ENCODE results near the gene TNPO3.

TNPO3 gene

GRCh38 chr7:129014501-129015101, 40.3 kb downstream of the TNPO3 start:
- TF ChIP-seq, protein P1, sequence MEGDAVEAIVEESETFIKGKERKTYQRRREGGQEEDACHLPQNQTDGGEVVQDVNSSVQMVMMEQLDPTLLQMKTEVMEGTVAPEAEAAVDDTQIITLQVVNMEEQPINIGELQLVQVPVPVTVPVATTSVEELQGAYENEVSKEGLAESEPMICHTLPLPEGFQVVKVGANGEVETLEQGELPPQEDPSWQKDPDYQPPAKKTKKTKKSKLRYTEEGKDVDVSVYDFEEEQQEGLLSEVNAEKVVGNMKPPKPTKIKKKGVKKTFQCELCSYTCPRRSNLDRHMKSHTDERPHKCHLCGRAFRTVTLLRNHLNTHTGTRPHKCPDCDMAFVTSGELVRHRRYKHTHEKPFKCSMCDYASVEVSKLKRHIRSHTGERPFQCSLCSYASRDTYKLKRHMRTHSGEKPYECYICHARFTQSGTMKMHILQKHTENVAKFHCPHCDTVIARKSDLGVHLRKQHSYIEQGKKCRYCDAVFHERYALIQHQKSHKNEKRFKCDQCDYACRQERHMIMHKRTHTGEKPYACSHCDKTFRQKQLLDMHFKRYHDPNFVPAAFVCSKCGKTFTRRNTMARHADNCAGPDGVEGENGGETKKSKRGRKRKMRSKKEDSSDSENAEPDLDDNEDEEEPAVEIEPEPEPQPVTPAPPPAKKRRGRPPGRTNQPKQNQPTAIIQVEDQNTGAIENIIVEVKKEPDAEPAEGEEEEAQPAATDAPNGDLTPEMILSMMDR (IDR thresholded peaks at IDR 0.05; ENCODE audit: control insufficient read depth, extremely low read depth, insufficient read depth) = no peak
- no peak overlapping the region for H3K4me3 ChIP-seq (ENCODE audit: low read depth, low read length)
- no peak for DNase-seq (ENCODE audit: low read depth)

- no peak for DNase-seq (ENCODE audit: low read depth)
- H3K4me3 ChIP-seq (ENCODE audit: low read depth, low read length) = no peak overlapping the region
- TF ChIP-seq, protein P1 (IDR thresholded peaks at IDR 0.05; ENCODE audit: control insufficient read depth, extremely low read depth, insufficient read depth) = no peak
Observed at GRCh38 chr7:129013048-129013724, 41.7 kb downstream of the TNPO3 start.

GRCh38 chr7:129012641-129013040, 42.3 kb downstream of the TNPO3 start:
- TF ChIP-seq, protein P1 (IDR thresholded peaks at IDR 0.05; ENCODE audit: control insufficient read depth, extremely low read depth, insufficient read depth) = no peak
- DNase-seq (ENCODE audit: low read depth) = no peak

DNA sequence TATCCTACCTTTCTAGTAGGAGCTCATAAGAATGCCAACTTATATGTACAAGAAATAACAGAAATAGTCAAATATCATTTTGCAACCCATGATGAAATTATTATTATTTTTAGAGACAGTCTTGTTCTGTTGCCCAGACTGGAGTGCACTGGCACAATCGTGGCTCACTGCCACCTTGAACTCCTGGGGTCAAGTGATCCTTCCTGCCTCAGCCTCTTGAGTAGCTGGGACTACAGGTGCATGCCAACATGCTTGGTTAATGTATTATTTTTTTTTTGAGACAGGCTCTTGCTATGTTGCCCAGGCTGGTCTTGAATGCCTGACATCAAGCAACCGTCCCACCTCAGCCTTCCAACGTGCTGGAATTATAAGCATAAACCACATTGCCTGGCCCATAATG, 44.8 kb downstream of the TNPO3 start:
- no peak for DNase-seq (ENCODE audit: low read depth)
- H3K4me3 ChIP-seq (ENCODE audit: low read depth, low read length) = no peak overlapping the region
- TF ChIP-seq, protein P1 (IDR thresholded peaks at IDR 0.05; ENCODE audit: control insufficient read depth, extremely low read depth, insufficient read depth) = no peak

More at GRCh38 chr7:129012641-129013040, 42.3 kb downstream of the TNPO3 start:
- no peak overlapping the region for H3K4me3 ChIP-seq (ENCODE audit: low read depth, low read length)

- TF ChIP-seq, protein P1 (IDR thresholded peaks at IDR 0.05; ENCODE audit: control insufficient read depth, extremely low read depth, insufficient read depth) = no peak
- H3K4me3 ChIP-seq (ENCODE audit: low read depth, low read length) = no peak overlapping the region
- DNase-seq (ENCODE audit: low read depth) = no peak
Observed at GRCh38 chr7:129009437-129009836, 45.5 kb downstream of the TNPO3 start.

GRCh38 chr7:129008645-129009414, 46.1 kb downstream of the TNPO3 start:
- DNase-seq (ENCODE audit: low read depth) = no peak
- TF ChIP-seq, protein P1 (IDR thresholded peaks at IDR 0.05; ENCODE audit: control insufficient read depth, extremely low read depth, insufficient read depth) = no peak

More at GRCh38 chr7:129008645-129009414, 46.1 kb downstream of the TNPO3 start:
- no peak overlapping the region for H3K4me3 ChIP-seq (ENCODE audit: low read depth, low read length)
